Measurements from ENCODE around the gene HIP1R. TPM values are rescaled to one million over a fixed set of nuclear protein-coding genes. Genes with fewer than 3 reads are reported as not detected.
A peak's percentile ranks its signal among the peaks of the same experiment; 100 is the strongest.

Gene HIP1R
- total RNA-seq, 2 experiments from 2014 or later, result 17.1 to 20.9 TPM

- ChIA-PET POLR2A (no interaction called here), CTCF (interaction anchor here (0.6 to 1.6 kb wide), 8 partner anchors 8 to 622 kb away, joined by 3 to 4 read pairs (median 3); no protein-coding TSS in a partner anchor)
- DNase-seq, result peak; percentile 45
Measured at GRCh38 chr12:122865268-122866231, 30.3 kb downstream of the HIP1R start.

GRCh38 chr12:122866379-122866778 lies 31.1 kb downstream of the HIP1R start:
- Mint-ChIP-seq H3K4me3 (no peak overlapping the region), H3K27me3 (peaks cover 4% of the 10 kb centered on the region), H3K36me3 (ENCODE audit: low read depth) (peaks cover 36% of the 10 kb centered on the region), H3K4me1 (peaks cover 8% of the 10 kb centered on the region), H3K9me3 (ENCODE audit: low read depth) (no peaks in the 10 kb centered on the region), H3K27ac (no peak overlapping the region)
- ATAC-seq (no peak), DNase-seq (no peak)
- intact Hi-C loops (cut with DNase I, micrococcal nuclease), result no loop called here
- CTCF ChIA-PET, result interaction anchor here (0.7 to 0.8 kb wide), 2 partner anchors 9 to 19 kb away, joined by 3 read pairs; no protein-coding TSS in a partner anchor
- POLR2A ChIA-PET, result no interaction called here

More at GRCh38 chr12:122865268-122866231, 30.3 kb downstream of the HIP1R start:
- H3K36me3 Mint-ChIP-seq (ENCODE audit: low read depth), result peaks cover 33% of the 10 kb centered on the region
- peaks cover 4% of the 10 kb centered on the region for H3K27me3 Mint-ChIP-seq
- H3K27ac Mint-ChIP-seq, result no peak overlapping the region
- no peaks in the 10 kb centered on the region for H3K4me1 Mint-ChIP-seq
- no peak overlapping the region for H3K4me3 Mint-ChIP-seq
- no peaks in the 10 kb centered on the region for H3K9me3 Mint-ChIP-seq (ENCODE audit: low read depth)
- intact Hi-C loops (cut with DNase I, micrococcal nuclease), result no loop called here
- ATAC-seq, result peak; percentile 47

- Mint-ChIP-seq H3K4me3 (no peak overlapping the region), H3K36me3 (ENCODE audit: low read depth) (peaks cover 36% of the 10 kb centered on the region), H3K9me3 (ENCODE audit: low read depth) (no peaks in the 10 kb centered on the region), H3K27me3 (peaks cover 7% of the 10 kb centered on the region), H3K27ac (no peak overlapping the region), H3K4me1 (peaks cover 15% of the 10 kb centered on the region)
- ChIA-PET POLR2A (no interaction called here), CTCF (interaction anchor here (0.6 to 0.7 kb wide), 2 partner anchors 18 to 467 kb away, joined by 3 read pairs; no protein-coding TSS in a partner anchor)
- intact Hi-C loops (cut with DNase I, micrococcal nuclease), result no loop called here
- DNase-seq, result no peak
- no peak for ATAC-seq
Measured at GRCh38 chr12:122866950-122867607, 31.8 kb downstream of the HIP1R start.

- DNase-seq, result no peak
- Mint-ChIP-seq H3K9me3 (ENCODE audit: low read depth) (no peaks in the 10 kb centered on the region), H3K4me3 (no peak overlapping the region), H3K27me3 (peaks cover 12% of the 10 kb centered on the region), H3K36me3 (ENCODE audit: low read depth) (peaks cover 36% of the 10 kb centered on the region), H3K27ac (no peak overlapping the region), H3K4me1 (peaks cover 23% of the 10 kb centered on the region)
- ChIA-PET POLR2A (no interaction called here), CTCF (interaction anchor here (0.6 to 1.0 kb wide), 3 partner anchors 79 to 468 kb away, joined by 3 read pairs; partner anchors contain the start of genes MPHOSPH9 and MTRFR)
- intact Hi-C loops (cut with DNase I, micrococcal nuclease), result no loop called here
- ATAC-seq, result no peak
Measured at GRCh38 chr12:122867691-122868461, 32.6 kb downstream of the HIP1R start.

- peaks cover 36% of the 10 kb centered on the region for H3K36me3 Mint-ChIP-seq (ENCODE audit: low read depth)
Measured at GRCh38 chr12:122868471-122869177, 33.4 kb downstream of the HIP1R start.

GRCh38 chr12:122869207-122869973 lies 34.1 kb downstream of the HIP1R start:
- ATAC-seq, result no peak
- Mint-ChIP-seq H3K27me3 (peaks cover 23% of the 10 kb centered on the region), H3K4me1 (peaks cover 38% of the 10 kb centered on the region), H3K27ac (no peak overlapping the region), H3K4me3 (no peak overlapping the region), H3K9me3 (ENCODE audit: low read depth) (no peaks in the 10 kb centered on the region), H3K36me3 (ENCODE audit: low read depth) (peaks cover 35% of the 10 kb centered on the region)
- intact Hi-C loops (cut with DNase I, micrococcal nuclease), result no loop called here
- no peak for DNase-seq
- ChIA-PET POLR2A (no interaction called here), CTCF (interaction anchor here (0.7 kb wide), 1 partner anchor 80 kb away, joined by 3 read pairs; no protein-coding TSS in a partner anchor)

More at GRCh38 chr12:122868471-122869177, 33.4 kb downstream of the HIP1R start:
- ChIA-PET CTCF (interaction anchor here (1.0 kb wide), 1 partner anchor 79 kb away, joined by 3 read pairs; no protein-coding TSS in a partner anchor), POLR2A (no interaction called here)
- Mint-ChIP-seq H3K27me3 (peaks cover 19% of the 10 kb centered on the region), H3K9me3 (ENCODE audit: low read depth) (no peaks in the 10 kb centered on the region), H3K4me3 (no peak overlapping the region), H3K4me1 (peaks cover 30% of the 10 kb centered on the region), H3K27ac (no peak overlapping the region)
- intact Hi-C loops (cut with DNase I, micrococcal nuclease), result no loop called here
- ATAC-seq (no peak), DNase-seq (no peak)

GRCh38 chr12:122870163-122870842 lies 35.0 kb downstream of the HIP1R start:
- ChIA-PET POLR2A (interaction anchor here (1.8 kb wide), 1 partner anchor 363 kb away, joined by 7 read pairs; the partner anchor contains the start of genes MPHOSPH9 and MTRFR), CTCF (interaction anchor here (1.1 to 2.2 kb wide), 8 partner anchors 8 to 82 kb away, joined by 3 to 10 read pairs (median 5); no protein-coding TSS in a partner anchor)
- H3K4me3 Mint-ChIP-seq, result no peak overlapping the region
- H3K27me3 Mint-ChIP-seq, result peaks cover 23% of the 10 kb centered on the region
- DNase-seq, result no peak
- H3K4me1 Mint-ChIP-seq, result peaks cover 43% of the 10 kb centered on the region
- no peak overlapping the region for H3K27ac Mint-ChIP-seq
- no peaks in the 10 kb centered on the region for H3K9me3 Mint-ChIP-seq (ENCODE audit: low read depth)
- peaks cover 30% of the 10 kb centered on the region for H3K36me3 Mint-ChIP-seq (ENCODE audit: low read depth)
- intact Hi-C loops (cut with DNase I, micrococcal nuclease), result no loop called here
- no peak for ATAC-seq

GRCh38 chr12:122870867-122871664 lies 35.8 kb downstream of the HIP1R start:
- Mint-ChIP-seq H3K27ac (no peak overlapping the region), H3K4me1 (peaks cover 50% of the 10 kb centered on the region), H3K4me3 (peak overlapping the region; percentile 49), H3K36me3 (ENCODE audit: low read depth) (peaks cover 30% of the 10 kb centered on the region), H3K9me3 (ENCODE audit: low read depth) (no peaks in the 10 kb centered on the region), H3K27me3 (peaks cover 23% of the 10 kb centered on the region)
- ChIA-PET CTCF (interaction anchor here (0.5 to 2.2 kb wide), 11 partner anchors 9 to 82 kb away, joined by 3 to 10 read pairs (median 4); no protein-coding TSS in a partner anchor), POLR2A (interaction anchor here (0.5 to 1.8 kb wide), 3 partner anchors 17 to 362 kb away, joined by 3 to 7 read pairs (median 4); partner anchors contain the start of genes MPHOSPH9 and MTRFR)
- ATAC-seq (no peak), DNase-seq (no peak)
- intact Hi-C loops (cut with DNase I, micrococcal nuclease), result loop anchor here (1.0 kb wide), 2 partner anchors 16 to 27 kb away; no protein-coding TSS in a partner anchor
